OCI-LY7 (cell line): ENCODE results near the gene C10orf71. TPM values are rescaled to one million over a fixed set of nuclear protein-coding genes. Genes with fewer than 3 reads are reported as not detected.

Experiments
- BruUV-seq: library from RNA; stranded (reverse); fragments of 400-500 nt; replicated peaks from 2 replicates; lab custom pipeline; 2021; lab: Mats Ljungman, UMichigan
- CTCF ChIA-PET: fragments of 300-600 bp; sonication (Branson Sonifier 250); formaldehyde crosslinking; loops from one replicate; lab custom pipeline; 2022; ENCODE audit warnings: antibody characterized with exemption; ENCODE audit not compliant: unreplicated experiment; lab: Charles Lee
- POLR2A ChIA-PET: fragments of 300-600 bp; sonication (Branson Sonifier 250); formaldehyde crosslinking; loops from one replicate; lab custom pipeline; 2022; ENCODE audit warnings: antibody characterized with exemption; lab: Charles Lee
- DNase-seq: peaks from one replicate; pipeline ENCODE4 v3.0.0-alpha.2; 2015; ENCODE audit warnings: low spot score
- H2AFZ ChIP-seq: fragments of 200-600 bp; sonication (generic), shearing (Covaris generic); 2 replicates; pipeline ENCODE4 v1.6.1; 2014; ENCODE audit warnings: mild to moderate bottlenecking, antibody characterized with exemption, low read length, moderate library complexity
- H3K27ac ChIP-seq: fragments of 200-600 bp; sonication (generic); 2 replicates; pipeline ENCODE4 v1.5.1; 2014; ENCODE audit warnings: mixed run types, low read depth, mild to moderate bottlenecking, moderate library complexity, low read length, inconsistent platforms; ENCODE audit not compliant: poor library complexity, severe bottlenecking
- H3K36me3 ChIP-seq: fragments of 200-600 bp; sonication (generic); 2 replicates; pipeline ENCODE4 v1.6.1; 2014; ENCODE audit warnings: mild to moderate bottlenecking, antibody characterized with exemption, low read length, moderate library complexity, mixed read lengths; ENCODE audit not compliant: insufficient read depth
- H3K4me1 ChIP-seq: fragments of 200-600 bp; sonication (generic); 2 replicates; pipeline ENCODE4 v1.5.1; 2014; ENCODE audit warnings: mild to moderate bottlenecking, low read length; ENCODE audit not compliant: insufficient read depth, poor library complexity, severe bottlenecking
- H3K4me2 ChIP-seq: fragments of 200-600 bp; sonication (generic); 2 replicates; pipeline ENCODE4 v1.6.1; 2014; ENCODE audit warnings: mild to moderate bottlenecking, low read length
- H3K4me3 ChIP-seq: fragments of 200-600 bp; sonication (generic); 2 replicates; pipeline ENCODE4 v1.5.1; 2014; ENCODE audit warnings: mild to moderate bottlenecking, low read depth, low read length; ENCODE audit not compliant: poor library complexity, severe bottlenecking
- H3K79me2 ChIP-seq: fragments of 200-600 bp; sonication (generic); 2 replicates; pipeline ENCODE4 v1.6.1; 2016; ENCODE audit warnings: low read depth, mild to moderate bottlenecking, low read length, moderate library complexity, mixed read lengths; ENCODE audit not compliant: insufficient read depth
- H3K9me2 ChIP-seq: fragments of 200-600 bp; sonication (generic); 2 replicates; pipeline ENCODE4 v1.6.1; 2016; ENCODE audit warnings: mild to moderate bottlenecking, low read length, mixed read lengths; ENCODE audit not compliant: insufficient read depth
- H3K9me3 ChIP-seq: fragments of 200-600 bp; sonication (generic); 2 replicates; pipeline ENCODE4 v1.6.1; 2014; ENCODE audit warnings: mild to moderate bottlenecking, mixed run types, low read length, mixed read lengths
- H4K20me1 ChIP-seq: fragments of 200-600 bp; sonication (generic); 2 replicates; pipeline ENCODE4 v1.6.1; 2014; ENCODE audit warnings: mild to moderate bottlenecking, antibody characterized with exemption, low read length, moderate library complexity, mixed read lengths; ENCODE audit not compliant: insufficient read depth
- EZH2phosphoT487 ChIP-seq: fragments of 200-600 bp; sonication (generic); IDR thresholded peaks from 2 replicates; pipeline ENCODE4 v1.6.1; 2018; ENCODE audit warnings: low read depth, borderline replicate concordance, mild to moderate bottlenecking, mixed run types, antibody characterized with exemption, low read length, moderate library complexity, mixed read lengths
- intact Hi-C: fragments of 100-400 bp; cut with micrococcal nuclease; formaldehyde crosslinking; loops from one replicate; pipeline ENCODE4 v1.10.0; 2022; ENCODE audit not compliant: unreplicated experiment
- total RNA-seq, 2 experiments: library from RNA; depleted of rRNA in 1 of 2; stranded (reverse); fragments of >200 nt in 1 of 2; shearing (Covaris generic) in 1 of 2; gene quantifications; 2 replicates each; pipeline ENCODE4 v1.2.3, GENCODE V29; 2014 to 2022
- TF ChIP-seq, protein P1 (sequence below): fragments of 200-600 bp; sonication (generic); conservative IDR thresholded peaks from 2 replicates; pipeline ENCODE4 v1.5.1; 2014; ENCODE audit warnings: mild to moderate bottlenecking, antibody characterized with exemption, low read length, moderate library complexity, mixed read lengths

The C10orf71 gene
- total RNA-seq, 2 experiments from 2014 or later, result 0.06 to 0.08 TPM

DNA sequence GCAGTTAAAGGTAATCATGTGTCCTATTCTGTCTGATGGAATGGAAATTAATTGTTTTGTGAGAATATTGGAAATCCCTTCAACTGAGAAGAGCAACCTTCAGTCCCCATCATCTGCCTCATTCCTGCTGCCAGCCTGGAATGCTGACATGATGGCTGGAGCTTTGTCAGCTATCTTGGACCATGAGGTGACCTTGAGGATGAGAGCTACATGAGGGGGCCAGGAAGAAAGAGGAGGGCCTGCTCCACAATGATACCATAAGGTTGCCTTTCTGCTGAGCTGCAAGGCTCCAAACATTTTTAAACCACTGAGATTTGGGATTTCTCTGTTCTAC lies 40.7 kb upstream of the C10orf71 start:
- intact Hi-C loops, result no loop called here
- POLR2A ChIA-PET, result no interaction called here
- DNase-seq, result no peak

DNA sequence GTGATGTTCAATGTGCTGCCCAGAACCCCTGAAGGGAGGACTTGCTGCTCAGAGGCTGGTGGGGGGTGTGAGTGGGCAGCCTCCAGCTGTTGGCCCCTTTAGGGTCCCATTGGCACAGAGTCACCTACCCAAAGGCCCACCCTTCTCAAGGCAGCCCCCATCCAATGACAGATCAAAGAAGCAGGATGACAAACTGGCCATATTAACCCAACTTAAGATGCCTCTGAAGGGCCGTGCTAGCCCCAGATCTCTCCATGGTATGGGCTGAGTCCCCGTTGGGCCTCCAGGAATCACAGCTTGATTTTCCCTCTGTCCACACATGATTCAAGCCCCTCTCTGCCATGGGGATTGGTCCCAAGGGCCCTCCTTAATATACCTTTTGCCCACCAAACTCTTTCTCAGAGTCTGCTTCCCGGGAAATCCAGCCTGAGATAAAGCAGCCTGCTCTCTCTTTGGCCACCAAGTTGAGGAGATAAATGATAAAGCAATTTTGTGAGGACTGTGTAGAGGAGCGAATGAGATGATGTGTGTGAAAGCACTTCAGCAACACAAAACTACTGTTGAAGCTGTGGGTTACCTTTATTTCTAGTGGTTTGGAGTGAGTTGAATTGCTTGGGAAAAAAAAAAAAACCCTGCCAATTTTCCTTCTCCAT lies 38.2 kb upstream of the C10orf71 start:
- Histone ChIP-seq H3K9me2 (no peaks in the 10 kb centered on the region), H4K20me1 (no peaks in the 10 kb centered on the region), H3K9me3 (no peaks in the 10 kb centered on the region), H3K4me2 (no peak overlapping the region), H3K27ac (no peak overlapping the region), H2AFZ (no peak overlapping the region), H3K79me2 (no peaks in the 10 kb centered on the region), H3K36me3 (no peaks in the 10 kb centered on the region), H3K4me1 (no peaks in the 10 kb centered on the region), H3K4me3 (no peak overlapping the region)
- DNase-seq, result no peak
- no TSS peak for BruUV-seq
- ChIA-PET POLR2A (no interaction called here), CTCF (no interaction called here)
- TF ChIP-seq, protein P1, sequence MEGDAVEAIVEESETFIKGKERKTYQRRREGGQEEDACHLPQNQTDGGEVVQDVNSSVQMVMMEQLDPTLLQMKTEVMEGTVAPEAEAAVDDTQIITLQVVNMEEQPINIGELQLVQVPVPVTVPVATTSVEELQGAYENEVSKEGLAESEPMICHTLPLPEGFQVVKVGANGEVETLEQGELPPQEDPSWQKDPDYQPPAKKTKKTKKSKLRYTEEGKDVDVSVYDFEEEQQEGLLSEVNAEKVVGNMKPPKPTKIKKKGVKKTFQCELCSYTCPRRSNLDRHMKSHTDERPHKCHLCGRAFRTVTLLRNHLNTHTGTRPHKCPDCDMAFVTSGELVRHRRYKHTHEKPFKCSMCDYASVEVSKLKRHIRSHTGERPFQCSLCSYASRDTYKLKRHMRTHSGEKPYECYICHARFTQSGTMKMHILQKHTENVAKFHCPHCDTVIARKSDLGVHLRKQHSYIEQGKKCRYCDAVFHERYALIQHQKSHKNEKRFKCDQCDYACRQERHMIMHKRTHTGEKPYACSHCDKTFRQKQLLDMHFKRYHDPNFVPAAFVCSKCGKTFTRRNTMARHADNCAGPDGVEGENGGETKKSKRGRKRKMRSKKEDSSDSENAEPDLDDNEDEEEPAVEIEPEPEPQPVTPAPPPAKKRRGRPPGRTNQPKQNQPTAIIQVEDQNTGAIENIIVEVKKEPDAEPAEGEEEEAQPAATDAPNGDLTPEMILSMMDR, result no peak
- TF ChIP-seq EZH2phosphoT487, result no peak
- intact Hi-C loops, result no loop called here

More for the DNA sequence above, 40.7 kb upstream of the C10orf71 start:
- CTCF ChIA-PET, result no interaction called here
- TF ChIP-seq EZH2phosphoT487, result no peak
- TF ChIP-seq, protein P1, result no peak
- Histone ChIP-seq H3K4me2 (no peak overlapping the region), H3K9me2 (no peaks in the 10 kb centered on the region), H3K36me3 (no peaks in the 10 kb centered on the region), H3K27ac (no peak overlapping the region), H2AFZ (no peak overlapping the region), H3K9me3 (no peaks in the 10 kb centered on the region), H4K20me1 (no peaks in the 10 kb centered on the region), H3K4me3 (no peak overlapping the region), H3K79me2 (no peaks in the 10 kb centered on the region), H3K4me1 (no peaks in the 10 kb centered on the region)
- no TSS peak for BruUV-seq

DNA sequence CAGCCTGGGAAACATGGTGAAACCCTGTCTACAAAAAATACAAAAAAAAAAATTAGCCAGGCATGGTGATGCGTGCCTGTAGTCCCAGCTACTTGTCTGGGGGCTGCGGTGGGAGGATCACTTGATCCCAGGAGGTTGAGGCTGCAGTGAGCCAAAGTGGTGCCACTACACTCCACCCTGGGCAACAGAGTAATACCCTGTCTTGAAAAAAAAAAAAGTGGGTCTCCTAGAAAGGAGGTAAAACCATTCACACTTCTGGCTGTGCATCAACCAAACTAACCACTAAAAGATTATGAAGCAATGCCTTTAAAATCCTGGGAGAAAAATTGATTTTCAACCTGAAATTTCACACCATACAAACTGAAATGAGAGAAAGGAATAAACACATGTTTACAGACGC lies 35.4 kb upstream of the C10orf71 start:
- no peak overlapping the region for H2AFZ ChIP-seq
- H3K4me1 ChIP-seq, result no peaks in the 10 kb centered on the region
- TF ChIP-seq, protein P1, result no peak
- TF ChIP-seq EZH2phosphoT487, result no peak
- no peak for DNase-seq
- H3K9me2 ChIP-seq, result no peaks in the 10 kb centered on the region
- no peaks in the 10 kb centered on the region for H3K36me3 ChIP-seq
- BruUV-seq, result no TSS peak
- no peaks in the 10 kb centered on the region for H3K79me2 ChIP-seq
- H3K27ac ChIP-seq, result no peak overlapping the region
- intact Hi-C loops, result no loop called here
- POLR2A ChIA-PET, result no interaction called here
- H3K4me2 ChIP-seq, result no peak overlapping the region
- CTCF ChIA-PET, result no interaction called here
- no peaks in the 10 kb centered on the region for H4K20me1 ChIP-seq
- H3K9me3 ChIP-seq, result no peaks in the 10 kb centered on the region
- no peak overlapping the region for H3K4me3 ChIP-seq
